ENCODE results near the gene AKNA.

DNA sequence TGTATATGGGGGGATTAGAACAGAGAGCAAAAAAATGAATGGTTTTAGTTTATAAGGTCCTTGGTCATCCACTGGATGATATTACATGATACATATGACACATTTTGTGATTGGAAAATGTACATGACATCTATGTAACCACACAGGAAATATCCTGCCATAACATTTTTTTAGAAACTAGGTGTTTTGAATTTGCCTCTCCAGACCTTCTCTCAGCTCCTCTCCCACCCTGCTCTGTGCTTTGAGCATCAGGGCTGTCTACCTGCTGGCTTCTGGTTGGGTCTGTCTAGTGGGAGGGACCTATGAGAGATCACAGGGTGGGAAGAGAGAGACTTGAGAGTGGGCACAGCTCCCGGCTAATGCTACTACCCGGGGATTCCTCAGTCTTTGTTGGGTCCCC, 24.4 kb downstream of the AKNA start:
- TF ChIP-seq, protein P1, sequence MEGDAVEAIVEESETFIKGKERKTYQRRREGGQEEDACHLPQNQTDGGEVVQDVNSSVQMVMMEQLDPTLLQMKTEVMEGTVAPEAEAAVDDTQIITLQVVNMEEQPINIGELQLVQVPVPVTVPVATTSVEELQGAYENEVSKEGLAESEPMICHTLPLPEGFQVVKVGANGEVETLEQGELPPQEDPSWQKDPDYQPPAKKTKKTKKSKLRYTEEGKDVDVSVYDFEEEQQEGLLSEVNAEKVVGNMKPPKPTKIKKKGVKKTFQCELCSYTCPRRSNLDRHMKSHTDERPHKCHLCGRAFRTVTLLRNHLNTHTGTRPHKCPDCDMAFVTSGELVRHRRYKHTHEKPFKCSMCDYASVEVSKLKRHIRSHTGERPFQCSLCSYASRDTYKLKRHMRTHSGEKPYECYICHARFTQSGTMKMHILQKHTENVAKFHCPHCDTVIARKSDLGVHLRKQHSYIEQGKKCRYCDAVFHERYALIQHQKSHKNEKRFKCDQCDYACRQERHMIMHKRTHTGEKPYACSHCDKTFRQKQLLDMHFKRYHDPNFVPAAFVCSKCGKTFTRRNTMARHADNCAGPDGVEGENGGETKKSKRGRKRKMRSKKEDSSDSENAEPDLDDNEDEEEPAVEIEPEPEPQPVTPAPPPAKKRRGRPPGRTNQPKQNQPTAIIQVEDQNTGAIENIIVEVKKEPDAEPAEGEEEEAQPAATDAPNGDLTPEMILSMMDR (IDR thresholded peaks at IDR 0.05) = no peak
- TF ChIP-seq, protein P2, sequence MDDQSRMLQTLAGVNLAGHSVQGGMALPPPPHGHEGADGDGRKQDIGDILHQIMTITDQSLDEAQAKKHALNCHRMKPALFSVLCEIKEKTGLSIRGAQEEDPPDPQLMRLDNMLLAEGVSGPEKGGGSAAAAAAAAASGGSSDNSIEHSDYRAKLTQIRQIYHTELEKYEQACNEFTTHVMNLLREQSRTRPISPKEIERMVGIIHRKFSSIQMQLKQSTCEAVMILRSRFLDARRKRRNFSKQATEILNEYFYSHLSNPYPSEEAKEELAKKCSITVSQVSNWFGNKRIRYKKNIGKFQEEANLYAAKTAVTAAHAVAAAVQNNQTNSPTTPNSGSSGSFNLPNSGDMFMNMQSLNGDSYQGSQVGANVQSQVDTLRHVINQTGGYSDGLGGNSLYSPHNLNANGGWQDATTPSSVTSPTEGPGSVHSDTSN (IDR thresholded peaks at IDR 0.05) = no peak
- TF ChIP-seq GABPA (IDR thresholded peaks at IDR 0.05; ENCODE audit: low read depth) = no peak
- no peak for TF ChIP-seq SMC3 (IDR thresholded peaks at IDR 0.05; ENCODE audit: low read depth, low read length)
- no peak for TF ChIP-seq REST (IDR thresholded peaks at IDR 0.05; ENCODE audit: low read depth, low read length)
- TF ChIP-seq, protein P3, sequence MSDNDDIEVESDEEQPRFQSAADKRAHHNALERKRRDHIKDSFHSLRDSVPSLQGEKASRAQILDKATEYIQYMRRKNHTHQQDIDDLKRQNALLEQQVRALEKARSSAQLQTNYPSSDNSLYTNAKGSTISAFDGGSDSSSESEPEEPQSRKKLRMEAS (IDR thresholded peaks at IDR 0.05; ENCODE audit: low read depth) = no peak
- TF ChIP-seq YY1 (IDR thresholded peaks at IDR 0.05; ENCODE audit: low read depth) = no peak
- TF ChIP-seq ELF1 (IDR thresholded peaks at IDR 0.05) = no peak
- TF ChIP-seq RAD21 (IDR thresholded peaks at IDR 0.05; ENCODE audit: low read length) = no peak
- TF ChIP-seq EZH2phosphoT487 (IDR thresholded peaks at IDR 0.05; ENCODE audit: borderline replicate concordance, low read depth) = no peak
- no peak for TF ChIP-seq EP300 (IDR thresholded peaks at IDR 0.05; ENCODE audit: borderline replicate concordance in 1 of 2, low read depth in 1 of 2, low read length in 1 of 2)
- no peak for TF ChIP-seq FOXM1 (IDR thresholded peaks at IDR 0.05; ENCODE audit: low read depth)
- no peak for TF ChIP-seq RFX5 (IDR thresholded peaks at IDR 0.05; ENCODE audit: low read length)
